Measurements from ENCODE around the gene LDLRAD4. TPM values are rescaled to one million over a fixed set of nuclear protein-coding genes. Genes with fewer than 3 reads are reported as not detected.

The LDLRAD4 gene
- total and polyA plus RNA-seq, 9 of the 15 experiments (the other 6 are each of a cell fraction or from before 2014, with no cell fraction given) = 0.01 TPM; not detected in 8

DNA sequence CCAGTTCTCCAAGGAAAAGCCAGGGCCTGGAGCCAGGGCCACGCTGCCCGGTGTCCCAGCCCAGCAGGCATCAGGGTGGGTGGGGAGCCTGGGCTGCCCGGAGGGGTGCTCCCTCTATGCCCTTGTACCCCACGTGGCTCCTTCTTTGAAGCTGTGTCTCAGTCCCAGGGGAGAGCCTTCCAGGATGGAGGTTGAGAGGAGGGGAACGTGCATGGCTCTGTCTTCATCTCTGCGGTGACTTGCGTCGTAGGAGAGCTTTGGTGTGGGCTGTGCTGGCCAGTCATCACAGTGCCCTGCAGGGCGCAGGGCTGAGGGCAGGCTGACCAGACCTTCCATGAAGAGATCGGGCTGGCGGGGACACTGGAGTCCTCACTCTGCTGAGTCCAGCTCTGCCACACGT lies 197.2 kb downstream of the LDLRAD4 start:
- POLR2A ChIA-PET = interaction anchor here (1.3 kb wide), 1 partner anchor 38 kb away, joined by 4 read pairs; no protein-coding TSS in a partner anchor

More for the DNA sequence above, 197.2 kb downstream of the LDLRAD4 start:
- no peaks in the 10 kb centered on the region for H3K79me2 ChIP-seq (ENCODE audit: control insufficient read depth, insufficient read depth, low read length)
- peaks cover 0 to 3% of the 10 kb centered on the region in 2 experiments; a peak in 3 of 5 replicates for H3K27me3 ChIP-seq (ENCODE audit: control insufficient read depth in 2 of 2, insufficient read depth in 2 of 2, low read length in 2 of 2)
- no TSS peak for BruUV-seq (replicated peaks)
- FAIRE-seq (no peak), DNase-seq (ENCODE audit: extremely low read depth in 1 of 4, low spot score in 3 of 4) (no peak), ATAC-seq (no peak)
- no peaks in the 10 kb centered on the region for H4K20me1 ChIP-seq (replicated peaks; ENCODE audit: control insufficient read depth, insufficient read depth, low read length)
- no peaks in the 10 kb centered on the region for H3K9me3 ChIP-seq (replicated peaks; ENCODE audit: control insufficient read depth, insufficient read depth, low read depth, low read length)
- no peaks in the 10 kb centered on the region for H3K9me1 ChIP-seq (ENCODE audit: control insufficient read depth, insufficient read depth, low read length)
- no peak overlapping the region for H3K4me2 ChIP-seq (ENCODE audit: insufficient read depth, low read length)
- CTCF ChIA-PET (ENCODE audit: low intra/inter-chr PET ratio) = no interaction called here
- intact Hi-C loops (cut with micrococcal nuclease) (no loop called here), in situ Hi-C loops (cut with MboI) (no loop called here)
- H3K4me3 ChIP-seq = no peak overlapping the region
- H3K9ac ChIP-seq (ENCODE audit: insufficient read depth in 1 of 2, low read depth in 2 of 2, low read length in 2 of 2) = no peak overlapping the region; a peak in 1 of 4 replicates
- H3K4me1 ChIP-seq (replicated peaks in 1 of 2; ENCODE audit: control insufficient read depth in 2 of 2, insufficient read depth in 2 of 2, low read length in 2 of 2) = no peaks in the 10 kb centered on the region; a peak in 1 of 5 replicates
- TF ChIP-seq SIX5 (IDR thresholded peaks at IDR 0.05; ENCODE audit: borderline replicate concordance in 1 of 2, insufficient read depth in 1 of 2, low read depth in 1 of 2, low read length in 2 of 2) (no peak), MXI1 (IDR thresholded peaks at IDR 0.05; ENCODE audit: low read depth, low read length) (no peak), CHD1 (IDR thresholded peaks at IDR 0.05; ENCODE audit: low read length) (no peak), XRCC3 (IDR thresholded peaks at IDR 0.05) (no peak), DMBX1 (CRISPR knock-in tag; IDR thresholded peaks at IDR 0.05; ENCODE audit: borderline replicate concordance) (no peak), SREBF2 (CRISPR knock-in tag; IDR thresholded peaks at IDR 0.05) (no peak), PHTF2 (CRISPR knock-in tag; IDR thresholded peaks at IDR 0.05) (no peak)
- TF ChIP-seq, protein P1, sequence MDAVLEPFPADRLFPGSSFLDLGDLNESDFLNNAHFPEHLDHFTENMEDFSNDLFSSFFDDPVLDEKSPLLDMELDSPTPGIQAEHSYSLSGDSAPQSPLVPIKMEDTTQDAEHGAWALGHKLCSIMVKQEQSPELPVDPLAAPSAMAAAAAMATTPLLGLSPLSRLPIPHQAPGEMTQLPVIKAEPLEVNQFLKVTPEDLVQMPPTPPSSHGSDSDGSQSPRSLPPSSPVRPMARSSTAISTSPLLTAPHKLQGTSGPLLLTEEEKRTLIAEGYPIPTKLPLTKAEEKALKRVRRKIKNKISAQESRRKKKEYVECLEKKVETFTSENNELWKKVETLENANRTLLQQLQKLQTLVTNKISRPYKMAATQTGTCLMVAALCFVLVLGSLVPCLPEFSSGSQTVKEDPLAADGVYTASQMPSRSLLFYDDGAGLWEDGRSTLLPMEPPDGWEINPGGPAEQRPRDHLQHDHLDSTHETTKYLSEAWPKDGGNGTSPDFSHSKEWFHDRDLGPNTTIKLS (IDR thresholded peaks at IDR 0.05; ENCODE audit: borderline replicate concordance, low read depth) = no peak
- H2AFZ ChIP-seq (ENCODE audit: low read depth, low read length) = no peak overlapping the region
- no peak overlapping the region for H3K27ac ChIP-seq (ENCODE audit: extremely low read depth, low read depth, low read length)
- no peaks in the 10 kb centered on the region for H3K36me3 ChIP-seq (ENCODE audit: control insufficient read depth, insufficient read depth, low read length)
- 0% methylated on average over 12 of the region's 12 CpGs for WGBS (ENCODE audit: insufficient coverage, low coverage, missing lambda C conversion rate)

Data from K562 (cell line).